Fibroblast of villous mesenchyme (primary cell): ENCODE measurements around the gene SYNE3. TPM values are rescaled to one million over a fixed set of nuclear protein-coding genes. Genes with fewer than 3 reads are reported as not detected.

Source experiments
- DNase-seq: peaks from one replicate; pipeline ENCODE4 v3.0.0-alpha.2; 2010; ENCODE audit warnings: low read depth
- H3K4me3 ChIP-seq: 2 replicates; pipeline ENCODE4 v1.5.1; 2011; ENCODE audit warnings: low read depth, mild to moderate bottlenecking, low read length
- CTCF ChIP-seq: IDR thresholded peaks from 2 replicates; pipeline ENCODE4 v1.5.1; 2012; ENCODE audit warnings: low read depth, mild to moderate bottlenecking, low read length; ENCODE audit not compliant: insufficient read depth
- total RNA-seq: library from RNA; depleted of rRNA; stranded (reverse); fragments of >200 nt; gene quantifications from 2 replicates; pipeline ENCODE4 v1.2.3, GENCODE V29; 2012

SYNE3 gene
- total RNA-seq, 1 donor: 6.5 TPM

DNA sequence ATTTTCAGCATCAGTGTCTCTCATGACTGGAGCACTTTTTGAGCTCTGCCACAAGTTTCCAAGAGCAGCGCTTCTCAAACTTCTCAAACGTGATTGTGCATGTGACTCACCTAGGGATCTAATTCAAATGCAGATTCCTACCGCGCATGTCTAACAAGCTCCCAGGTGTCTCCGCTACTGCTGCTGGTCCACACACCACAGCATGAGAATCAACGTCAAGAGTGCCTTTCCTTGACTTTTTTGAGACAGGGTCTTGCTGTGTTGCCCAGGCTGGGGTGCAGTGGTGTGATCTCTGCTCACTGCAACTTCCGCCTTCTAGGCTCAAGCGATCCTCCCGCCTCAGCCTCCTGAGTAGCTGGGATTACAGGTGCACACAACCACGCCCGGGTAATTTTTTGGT is 40.8 kb upstream of the SYNE3 start:
- DNase-seq: no peak
- TF ChIP-seq CTCF: no peak
- no peak overlapping the region for H3K4me3 ChIP-seq

DNA sequence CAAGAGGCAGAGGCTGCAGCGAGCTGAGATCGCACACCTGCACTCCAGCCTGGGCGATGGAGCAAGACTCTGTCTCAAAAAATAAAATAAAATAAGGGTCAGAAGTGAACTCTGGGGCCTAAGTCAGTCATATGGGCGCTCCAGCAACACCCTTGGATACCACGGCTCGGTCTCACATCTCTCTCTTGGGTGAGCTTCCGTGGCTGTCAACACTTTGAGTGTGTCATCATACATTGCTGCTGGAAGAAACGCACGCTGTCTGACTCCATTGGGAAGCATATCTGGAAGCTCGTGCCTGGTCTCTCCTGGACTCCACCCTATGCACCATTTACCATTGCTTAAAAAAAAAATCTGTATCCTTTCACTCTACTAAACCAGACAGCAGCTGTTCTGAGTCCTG is 38.6 kb upstream of the SYNE3 start:
- H3K4me3 ChIP-seq: no peak overlapping the region
- no peak for TF ChIP-seq CTCF
- no peak for DNase-seq

DNA sequence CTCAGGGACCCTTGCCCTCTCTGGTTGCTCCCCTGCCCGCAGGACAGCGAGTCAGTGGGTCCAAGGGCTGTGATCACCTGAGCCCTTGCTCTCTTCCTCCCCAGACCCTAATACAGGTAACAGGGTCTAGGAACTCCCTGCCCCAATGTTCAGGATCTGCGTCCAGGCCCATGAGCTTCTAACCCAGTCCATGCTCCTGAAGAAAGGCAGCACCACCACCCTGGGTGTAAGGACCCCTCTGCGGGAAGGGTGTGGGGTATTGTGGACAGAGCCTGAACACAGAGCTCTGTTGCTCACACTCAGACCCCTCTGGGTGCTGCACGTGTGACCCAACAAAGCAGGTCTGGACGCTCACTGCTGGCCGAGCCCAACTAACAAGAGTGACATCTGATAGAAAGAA is 36.7 kb upstream of the SYNE3 start:
- no peak overlapping the region for H3K4me3 ChIP-seq
- DNase-seq: no peak
- no peak for TF ChIP-seq CTCF

DNA sequence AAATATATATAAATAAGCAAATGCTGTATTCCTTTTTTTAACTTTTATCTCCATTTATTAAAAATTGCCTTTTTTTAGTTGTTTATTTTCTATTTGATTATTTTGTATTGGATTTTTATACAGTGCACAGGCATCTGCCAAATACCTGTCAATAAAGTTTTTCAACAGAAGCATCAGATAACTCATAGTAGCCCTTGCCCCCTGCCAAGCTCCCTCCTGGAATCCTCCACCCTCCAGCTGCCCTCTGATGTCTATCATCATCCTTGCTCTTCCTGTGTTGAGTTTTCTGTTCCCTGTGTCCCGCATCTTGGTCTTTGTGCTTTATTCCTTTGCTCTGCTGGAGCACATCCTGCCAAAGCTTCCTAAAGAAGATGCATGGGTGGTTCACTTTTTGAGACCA is 35.0 kb upstream of the SYNE3 start:
- H3K4me3 ChIP-seq: no peak overlapping the region
- DNase-seq: no peak
- TF ChIP-seq CTCF: no peak

GRCh38 chr14:95549656-95550585 is 33.5 kb upstream of the SYNE3 start:
- no peak overlapping the region for H3K4me3 ChIP-seq
- no peak for TF ChIP-seq CTCF
- peak; percentile 51 for DNase-seq

- no peak for DNase-seq
- H3K4me3 ChIP-seq: no peak overlapping the region
- TF ChIP-seq CTCF: no peak
Measured at GRCh38 chr14:95548328-95548929, 32.0 kb upstream of the SYNE3 start.
